HG03565 (cell line): ENCODE measurements around the gene MT1B.

Source experiments
- ATAC-seq: cut with Tn5 transposase; IDR thresholded peaks from one replicate; pipeline ENCODE4 v1.9.1; 2021; ENCODE audit warnings: mild to moderate bottlenecking, moderate library complexity; ENCODE audit not compliant: unreplicated experiment

Gene MT1B

GRCh38 chr16:56636616-56637413 is 14.9 kb upstream of the MT1B start:
- ATAC-seq: no peak

GRCh38 chr16:56637814-56638750 is 13.6 kb upstream of the MT1B start, which contains the start of gene MT1A:
Gene MT1A, plus strand, starts transcription at chr16:56638666. Its CDS starts 73 bp downstream, at chr16:56638739.
- no peak for ATAC-seq

GRCh38 chr16:56639045-56639444 is 12.6 kb upstream of the MT1B start:
- no peak for ATAC-seq

GRCh38 chr16:56640076-56640475 is 11.6 kb upstream of the MT1B start:
- no peak for ATAC-seq

DNA sequence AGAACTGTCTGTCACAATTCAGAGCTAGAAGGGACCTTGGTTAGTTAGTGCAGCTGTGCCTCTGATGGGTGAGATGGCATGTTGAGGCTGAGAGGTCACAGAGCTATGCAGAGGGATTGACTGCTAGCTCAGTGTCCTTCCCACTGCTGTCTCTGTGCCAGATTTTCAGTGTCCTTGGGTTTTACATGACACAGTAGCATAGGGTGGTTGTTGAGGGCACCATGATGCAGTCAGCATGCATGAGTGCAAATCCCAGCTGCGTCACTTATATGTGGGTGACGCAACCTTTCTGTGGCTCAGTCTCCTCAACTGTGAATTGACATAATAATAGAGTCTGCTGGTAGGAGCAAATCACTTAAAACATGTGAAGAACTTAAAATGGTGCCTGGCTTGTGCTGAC is 10.5 kb upstream of the MT1B start:
- no peak for ATAC-seq

DNA sequence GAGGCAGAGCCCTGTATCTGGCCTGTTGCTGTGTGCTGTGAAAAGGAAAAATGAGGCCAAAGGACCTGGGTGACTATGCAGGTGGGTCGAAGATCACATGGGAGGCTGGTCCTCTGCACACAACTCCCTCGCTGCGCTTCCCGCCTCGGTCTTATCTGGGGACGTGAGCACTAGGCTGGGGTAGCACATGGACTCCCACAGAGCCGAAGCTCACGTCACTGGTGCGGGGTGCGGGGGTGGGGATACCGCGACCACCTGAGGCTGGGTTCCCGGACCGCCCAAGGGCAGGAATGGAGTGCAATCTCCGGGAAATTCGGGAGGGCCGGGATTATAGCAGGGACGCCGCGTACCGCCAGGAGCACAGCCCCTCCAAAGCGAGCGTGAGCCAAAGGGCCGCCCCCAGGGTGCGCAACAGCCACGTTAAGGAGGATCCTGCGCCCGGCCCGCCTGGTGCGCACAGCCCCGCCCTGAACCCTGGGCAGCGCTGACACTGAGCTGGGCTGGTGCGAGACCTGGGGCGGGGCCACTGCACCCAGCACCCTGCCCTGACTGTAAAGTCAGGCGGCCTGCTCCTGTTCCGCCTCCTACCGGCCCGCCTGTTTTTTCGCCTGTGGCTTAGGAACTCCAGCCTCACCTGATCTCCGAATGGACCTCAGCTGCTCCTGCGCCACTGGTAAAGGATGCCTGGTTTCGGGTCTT is 8.5 kb upstream of the MT1B start:
- ATAC-seq: no peak

DNA sequence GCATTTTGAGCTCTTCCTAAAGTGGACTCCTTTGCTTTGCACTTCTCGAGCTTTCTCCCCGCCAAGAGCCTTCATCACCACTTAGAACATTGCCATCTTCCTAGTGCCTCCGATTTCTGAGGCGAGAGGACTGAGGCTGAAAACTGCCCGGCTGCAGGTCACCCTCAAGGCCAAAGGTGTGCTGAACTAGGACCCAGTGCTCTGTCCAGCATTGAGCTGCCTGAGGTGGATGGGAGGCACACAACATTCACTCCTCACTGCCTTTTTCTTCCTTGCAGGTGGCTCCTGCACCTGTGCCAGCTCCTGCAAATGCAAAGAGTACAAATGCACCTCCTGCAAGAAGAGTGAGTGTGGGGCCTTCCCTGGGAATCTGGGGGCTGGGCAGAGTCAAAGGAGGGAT is 7.9 kb upstream of the MT1B start:
- no peak for ATAC-seq

GRCh38 chr16:56645311-56645710 is 6.4 kb upstream of the MT1B start:
- ATAC-seq: no peak

DNA sequence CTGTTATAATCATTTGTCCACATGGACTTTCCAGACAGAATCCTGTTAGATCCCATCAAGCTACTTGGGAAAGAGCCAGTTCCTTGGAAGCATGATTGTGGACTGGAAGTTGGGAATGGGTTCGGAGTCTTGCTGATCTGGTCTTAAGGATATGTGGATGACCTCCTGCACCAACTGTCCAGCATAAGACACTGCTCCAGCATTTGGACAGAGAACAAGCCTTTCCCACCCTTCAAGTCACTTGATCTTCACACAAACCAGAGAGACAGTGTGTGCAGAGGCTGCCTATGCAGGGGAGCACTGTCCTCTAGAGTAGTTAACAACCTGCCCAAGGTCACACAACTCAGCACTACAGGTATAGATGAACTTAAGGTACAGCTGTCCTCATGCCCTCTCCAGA is 5.8 kb upstream of the MT1B start:
- no peak for ATAC-seq

DNA sequence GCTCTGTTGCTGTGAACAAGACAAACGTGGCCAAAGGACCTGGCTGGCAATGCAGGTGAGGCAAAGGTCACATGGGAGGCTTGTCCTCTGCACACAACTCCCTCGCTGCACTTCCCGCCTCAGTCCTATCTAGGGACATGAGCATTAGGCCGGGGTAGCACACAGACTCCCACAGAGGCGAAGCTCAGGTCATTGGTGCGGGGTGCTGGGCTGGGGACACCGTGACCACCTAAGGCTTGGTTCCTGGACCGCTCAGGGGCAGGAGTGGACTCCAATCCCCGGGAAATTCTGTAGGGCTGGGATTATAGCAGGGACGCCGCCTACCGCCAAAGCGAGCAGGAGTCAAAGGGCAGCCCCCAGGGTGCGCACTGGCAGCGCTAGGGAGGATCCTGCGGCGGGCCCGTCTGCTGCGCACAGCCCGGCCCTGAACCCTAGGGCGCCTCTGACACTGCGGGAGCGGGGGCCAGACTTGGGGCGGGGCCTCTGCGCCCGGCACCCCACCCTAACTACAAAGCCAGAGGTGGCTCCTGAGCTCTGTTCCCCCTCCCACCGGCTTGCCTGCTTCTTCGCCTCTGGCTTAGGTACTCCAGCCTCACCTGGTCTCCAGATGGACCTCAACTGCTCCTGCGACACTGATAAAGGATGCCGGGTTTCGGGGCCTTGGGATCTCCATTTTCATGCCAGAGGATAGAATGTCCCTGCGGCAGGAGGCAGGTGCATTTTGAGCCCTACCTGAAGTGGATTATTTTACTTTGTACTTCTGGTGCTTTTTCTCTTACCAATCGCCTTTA is 3.9 kb upstream of the MT1B start:
- no peak for ATAC-seq

- no peak for ATAC-seq
These were observed 2.4 kb upstream of the MT1B start for GRCh38 chr16:56649271-56649670.

GRCh38 chr16:56649820-56650219 is 1.9 kb upstream of the MT1B start:
- ATAC-seq: no peak

GRCh38 chr16:56652600-56652999 is 914 bp downstream of the MT1B start:
- no peak for ATAC-seq

GRCh38 chr16:56653218-56653617 is 1.5 kb downstream of the MT1B start:
- no peak for ATAC-seq

DNA sequence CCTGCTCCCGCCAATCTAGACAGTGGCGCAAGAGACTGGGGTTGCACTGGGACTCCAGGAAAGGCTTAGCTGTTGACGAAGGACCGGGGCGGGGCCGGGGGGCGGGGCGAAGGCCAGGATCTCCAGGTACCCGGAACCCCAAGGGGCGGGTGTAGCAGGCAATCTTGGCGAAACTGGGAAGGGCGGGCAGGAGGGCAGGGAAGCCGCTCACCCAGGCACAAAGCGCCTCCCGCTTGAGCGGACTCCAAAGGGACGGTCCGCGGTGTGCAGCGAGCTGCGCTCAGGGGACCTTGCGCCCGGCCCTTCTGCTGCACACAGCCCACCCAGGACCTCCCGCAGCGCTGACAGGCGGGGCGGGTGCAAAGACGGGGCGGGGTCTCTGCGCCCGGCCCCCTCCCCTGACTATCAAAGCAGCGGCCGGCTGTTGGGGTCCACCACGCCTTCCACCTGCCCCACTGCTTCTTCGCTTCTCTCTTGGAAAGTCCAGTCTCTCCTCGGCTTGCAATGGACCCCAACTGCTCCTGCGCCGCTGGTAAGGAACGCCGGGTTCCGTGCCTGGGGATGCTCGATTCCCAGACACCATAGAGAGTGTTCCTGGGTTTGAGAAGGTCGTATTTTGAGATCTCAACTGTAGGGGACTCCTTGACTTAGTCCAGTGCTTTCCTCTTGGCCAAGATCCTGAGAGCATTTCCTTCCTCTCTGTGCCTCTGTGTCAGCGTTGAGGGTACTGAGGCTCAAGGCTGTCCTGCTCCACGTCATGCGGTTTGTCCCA is 6.1 kb downstream of the MT1B start, which contains the start of gene MT1F:
Gene MT1F, plus strand, starts transcription at position 405 of the 772 bp plus-strand sequence. Its CDS starts 100 bp downstream, at position 505.
- ATAC-seq: no peak

GRCh38 chr16:56658327-56658875 is 6.7 kb downstream of the MT1B start:
- ATAC-seq: no peak

- no peak for ATAC-seq
These were observed 11.0 kb downstream of the MT1B start for GRCh38 chr16:56662357-56663354.

GRCh38 chr16:56664506-56664905 is 12.8 kb downstream of the MT1B start:
- ATAC-seq: no peak
